DND-41 (cell line): ENCODE results near the gene SP2.

Source experiments
- ATAC-seq: fragments of 200-7000 bp; cut with Tn5 transposase; 3 replicates; pipeline ENCODE4 v1.9.1; 2021; ENCODE audit warnings: low read depth; ENCODE audit not compliant: insufficient read depth
- DNase-seq: peaks from one replicate; pipeline ENCODE4 v3.0.0-alpha.2; 2020
- H2AFZ ChIP-seq: 2 replicates; pipeline ENCODE4 v1.6.0; 2012; ENCODE audit warnings: low read depth, low read length
- H3K27ac ChIP-seq: 2 replicates; pipeline ENCODE4 v1.5.1; 2012; ENCODE audit warnings: low read length, inconsistent platforms
- H3K27me3 ChIP-seq: fragments of 200-600 bp; sonication (generic); 2 replicates; pipeline ENCODE4 v1.6.0; 2012; ENCODE audit warnings: low read length, mild to moderate bottlenecking, inconsistent platforms; ENCODE audit not compliant: insufficient read depth, poor library complexity
- H3K36me3 ChIP-seq: 2 replicates; pipeline ENCODE4 v1.5.1; 2012; ENCODE audit warnings: low read length, inconsistent platforms; ENCODE audit not compliant: insufficient read depth
- H3K4me1 ChIP-seq: 2 replicates; pipeline ENCODE4 v1.5.1; 2012; ENCODE audit warnings: mild to moderate bottlenecking, low read length; ENCODE audit not compliant: insufficient read depth
- H3K4me2 ChIP-seq: 2 replicates; pipeline ENCODE4 v1.6.0; 2012; ENCODE audit warnings: mild to moderate bottlenecking, moderate library complexity, low read length, inconsistent platforms; ENCODE audit not compliant: insufficient read depth
- H3K4me3 ChIP-seq, 2 experiments: fragments of 200-600 bp in 1 of 2; shearing (Covaris generic) in 1 of 2; 2 replicates each; pipeline ENCODE4 v1.5.1; 2012 to 2016; ENCODE audit warnings: inconsistent platforms in 2 of 2, low read length in 2 of 2, mild to moderate bottlenecking in 2 of 2, low read depth in 1 of 2, moderate library complexity in 1 of 2
- H3K79me2 ChIP-seq: 2 replicates; pipeline ENCODE4 v1.6.0; 2012; ENCODE audit warnings: low read length, inconsistent platforms; ENCODE audit not compliant: insufficient read depth
- H3K9ac ChIP-seq: 2 replicates; pipeline ENCODE4 v1.6.0; 2012; ENCODE audit warnings: low read depth, mild to moderate bottlenecking, inconsistent platforms, low read length, moderate library complexity
- H3K9me3 ChIP-seq: 2 replicates; pipeline ENCODE4 v1.5.1; 2012; ENCODE audit warnings: low read length, moderate library complexity, mild to moderate bottlenecking, inconsistent platforms; ENCODE audit not compliant: insufficient read depth, severe bottlenecking
- H4K20me1 ChIP-seq: 2 replicates; pipeline ENCODE4 v1.6.0; 2012; ENCODE audit warnings: low read length; ENCODE audit not compliant: insufficient read depth
- CTCF ChIP-seq: IDR thresholded peaks from 2 replicates; pipeline ENCODE4 v1.5.1; 2012; ENCODE audit warnings: borderline replicate concordance, low read length, moderate library complexity, mild to moderate bottlenecking; ENCODE audit not compliant: poor library complexity, severe bottlenecking; ENCODE audit errors: extremely low read depth
- EZH2 ChIP-seq: IDR thresholded peaks from 3 replicates; pipeline ENCODE4 v1.6.1; 2012; ENCODE audit warnings: borderline replicate concordance, low read depth, mild to moderate bottlenecking, moderate library complexity, low read length, inconsistent platforms; ENCODE audit not compliant: severe bottlenecking

The SP2 gene

DNA sequence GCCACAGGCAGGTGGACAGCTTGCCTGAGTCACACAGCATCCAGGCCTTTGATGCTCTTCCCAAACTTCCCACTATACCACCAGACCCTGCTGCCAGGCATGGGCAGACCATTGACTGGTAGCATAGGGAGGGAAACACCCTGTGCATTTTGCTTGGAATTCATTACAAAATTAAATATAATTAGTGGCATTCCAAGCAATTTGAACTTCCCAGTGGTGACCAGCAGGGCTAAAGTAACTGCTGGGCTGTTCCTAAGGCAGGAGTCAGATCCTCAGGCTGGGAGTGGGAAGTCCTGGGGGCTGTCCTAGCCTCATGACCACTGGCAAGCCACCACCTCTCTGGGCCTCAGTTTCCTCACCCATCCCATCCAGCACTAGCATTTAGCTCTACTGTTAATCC, 57.9 kb downstream of the SP2 start:
- peaks cover 8% of the 10 kb centered on the region; the same call in 1 of the 2 replicates for H3K4me1 ChIP-seq
- TF ChIP-seq CTCF: no peak
- TF ChIP-seq EZH2: no peak
- H3K4me2 ChIP-seq: no peak overlapping the region
- DNase-seq: no peak
- no peaks in the 10 kb centered on the region for H3K27me3 ChIP-seq
- H4K20me1 ChIP-seq: no peaks in the 10 kb centered on the region
- H2AFZ ChIP-seq: no peak overlapping the region
- H3K36me3 ChIP-seq: 0 out of 2 replicates have a peak, but pooled peaks cover 2% of the 10 kb centered on the region
- H3K9ac ChIP-seq: no peak overlapping the region
- no peaks in the 10 kb centered on the region for H3K9me3 ChIP-seq
- no peaks in the 10 kb centered on the region for H3K79me2 ChIP-seq
- ATAC-seq: no peak
- H3K4me3 ChIP-seq: no peak overlapping the region
- no peak overlapping the region for H3K27ac ChIP-seq

GRCh38 chr17:47955497-47956461, 59.7 kb downstream of the SP2 start:
- H3K9me3 ChIP-seq: no peaks in the 10 kb centered on the region
- TF ChIP-seq CTCF (no peak), EZH2 (no peak)
- no peaks in the 10 kb centered on the region for H3K36me3 ChIP-seq
- no peaks in the 10 kb centered on the region for H4K20me1 ChIP-seq
- H3K4me3 ChIP-seq: no peak overlapping the region
- no peak overlapping the region for H3K9ac ChIP-seq
- no peak overlapping the region for H3K27ac ChIP-seq
- H2AFZ ChIP-seq: no peak overlapping the region
- ATAC-seq (no peak), DNase-seq (no peak)
- H3K79me2 ChIP-seq: no peaks in the 10 kb centered on the region
- no peak overlapping the region for H3K4me2 ChIP-seq
- H3K4me1 ChIP-seq: no peaks in the 10 kb centered on the region
- H3K27me3 ChIP-seq: no peaks in the 10 kb centered on the region

DNA sequence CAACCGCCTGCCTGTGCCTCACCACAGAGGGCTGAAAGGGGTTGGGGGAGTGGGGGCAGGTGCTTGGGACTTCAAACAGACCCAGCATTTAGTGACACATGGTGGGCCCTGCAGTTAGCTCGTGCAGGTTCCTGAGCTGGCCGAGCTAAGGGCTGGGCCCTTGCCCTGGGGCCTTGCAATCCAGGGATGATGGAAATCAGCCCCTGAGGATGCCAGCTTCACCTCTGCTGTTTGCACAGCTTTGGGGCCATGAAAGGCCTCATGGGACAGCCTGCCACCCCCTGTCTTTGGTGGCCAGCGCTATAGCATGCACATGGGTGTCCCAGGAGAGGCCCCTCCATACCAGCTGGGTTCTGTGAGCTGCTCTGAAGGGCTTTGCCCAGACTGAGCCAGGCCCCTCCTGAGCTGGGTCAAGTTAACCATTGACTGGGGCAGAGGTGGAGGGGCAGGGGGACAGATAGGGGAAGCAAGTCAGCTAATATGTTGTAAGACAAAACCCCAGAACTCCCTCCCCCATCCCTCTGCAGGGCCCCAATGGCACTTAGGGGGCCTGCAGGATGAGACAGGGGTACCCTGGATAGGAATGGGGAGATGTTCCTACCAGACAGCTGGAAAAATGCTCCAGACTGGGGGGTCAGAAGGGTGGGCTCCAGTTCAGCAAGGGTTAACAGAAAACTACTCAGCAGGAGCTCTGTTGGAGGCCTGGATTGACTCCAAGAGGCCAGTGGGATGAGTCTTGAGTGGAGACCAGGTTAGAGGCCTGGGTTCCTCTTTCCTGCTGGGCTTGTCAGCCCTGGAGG, 61.0 kb downstream of the SP2 start:
- Histone ChIP-seq H2AFZ (no peak overlapping the region), H3K4me1 (no peaks in the 10 kb centered on the region), H4K20me1 (no peaks in the 10 kb centered on the region), H3K36me3 (no peaks in the 10 kb centered on the region), H3K27ac (no peak overlapping the region), H3K79me2 (no peaks in the 10 kb centered on the region), H3K9me3 (no peaks in the 10 kb centered on the region), H3K4me2 (no peak overlapping the region), H3K4me3 (no peak overlapping the region), H3K9ac (no peak overlapping the region), H3K27me3 (no peaks in the 10 kb centered on the region)
- DNase-seq (no peak), ATAC-seq (no peak)
- TF ChIP-seq EZH2: no peak
- TF ChIP-seq CTCF: no peak
